ENCODE data around the gene SLC7A4.

- TF ChIP-seq TAF7 (optimal IDR thresholded peaks at IDR 0.05; ENCODE audit: borderline replicate concordance, low read depth, low read length): no peak
- no peak for TF ChIP-seq SAP30 (IDR thresholded peaks at IDR 0.05; ENCODE audit: insufficient read depth, insufficient replicate concordance, low read length)
- TF ChIP-seq POLR2A (IDR thresholded peaks at IDR 0.05; ENCODE audit: control extremely low read depth in 1 of 2, low read depth in 2 of 2, low read length in 2 of 2): no peak
- no peak for TF ChIP-seq CHD2 (IDR thresholded peaks at IDR 0.05; ENCODE audit: low read length)
- TF ChIP-seq CTCF (IDR thresholded peaks at IDR 0.05; ENCODE audit: control extremely low read depth in 1 of 3, insufficient read depth in 1 of 3, low read depth in 1 of 3, low read length in 3 of 3): no peak
- TF ChIP-seq CEBPB (IDR thresholded peaks at IDR 0.05; ENCODE audit: low read depth, low read length): no peak
Measured at GRCh38 chr22:21078916-21079315, 46.6 kb upstream of the SLC7A4 start.

Data from H1 (cell line).